Measurements from ENCODE around the gene CYBA.

Gene CYBA

GRCh38 chr16:88593910-88594309 lies 56.9 kb downstream of the CYBA start:
- DNase-seq (ENCODE audit: low read depth, low spot score), result no peak

- DNase-seq (ENCODE audit: low read depth, low spot score), result no peak
These were observed 57.4 kb downstream of the CYBA start for GRCh38 chr16:88593489-88593888.

All from activated naive CD8-positive, alpha-beta T cell treated with anti-CD3 and anti-CD28 coated beads, Interleukin-2, amount 50 U/mL, for 16 hours (primary cell).